GM18867 (cell line): ENCODE data around the gene EAF1.
"Not testable (repeated sequence)": the region's sequence is repeated elsewhere in the genome, so short reads cannot be mapped to it uniquely, and the experiment has no call there.

Source experiments
- ATAC-seq: cut with Tn5 transposase; IDR thresholded peaks from one replicate; pipeline ENCODE4 v1.9.1; 2021; ENCODE audit warnings: mild to moderate bottlenecking, moderate library complexity; ENCODE audit not compliant: unreplicated experiment

The EAF1 gene

DNA sequence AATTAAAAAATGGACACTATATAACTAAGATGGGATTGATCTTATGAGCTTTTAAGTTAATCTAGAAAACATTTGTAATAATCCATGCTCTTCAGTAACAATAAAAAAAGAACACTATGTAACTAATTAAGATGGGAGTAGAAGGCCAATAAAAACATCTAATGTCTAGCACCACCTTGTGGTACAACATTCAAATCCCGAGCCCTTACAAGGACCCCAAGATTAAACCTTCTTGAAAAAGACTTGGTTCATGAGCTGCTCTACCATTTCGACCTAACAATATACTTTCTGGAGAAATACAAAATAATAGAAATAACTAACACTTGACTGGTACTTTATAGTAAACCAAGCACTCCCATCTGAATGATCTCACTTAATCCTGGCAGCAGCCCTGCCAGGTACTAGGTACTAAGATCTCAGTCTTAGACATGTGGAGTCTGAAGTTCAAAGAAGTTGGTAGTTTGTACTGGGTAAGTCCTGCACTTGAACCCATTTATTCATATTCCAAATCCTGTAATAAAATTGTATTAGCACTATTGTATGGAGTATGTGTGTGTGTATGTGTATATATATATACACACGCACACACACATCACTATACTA, 21.8 kb upstream of the EAF1 start:
- ATAC-seq: no peak

GRCh38 chr3:15409239-15409638, 18.2 kb upstream of the EAF1 start:
- no peak for ATAC-seq

- ATAC-seq: no peak
Measured at GRCh38 chr3:15409774-15410173, 17.6 kb upstream of the EAF1 start.

- not testable (repeated sequence) for ATAC-seq
Measured at GRCh38 chr3:15410966-15411365, 16.4 kb upstream of the EAF1 start.

- no peak for ATAC-seq
Measured at GRCh38 chr3:15420871-15421270, 6.5 kb upstream of the EAF1 start.

GRCh38 chr3:15426579-15427118, 749 bp upstream of the EAF1 start:
- no peak for ATAC-seq

- ATAC-seq: no peak
Measured at GRCh38 chr3:15427981-15428380, 583 bp downstream of the EAF1 start.

DNA sequence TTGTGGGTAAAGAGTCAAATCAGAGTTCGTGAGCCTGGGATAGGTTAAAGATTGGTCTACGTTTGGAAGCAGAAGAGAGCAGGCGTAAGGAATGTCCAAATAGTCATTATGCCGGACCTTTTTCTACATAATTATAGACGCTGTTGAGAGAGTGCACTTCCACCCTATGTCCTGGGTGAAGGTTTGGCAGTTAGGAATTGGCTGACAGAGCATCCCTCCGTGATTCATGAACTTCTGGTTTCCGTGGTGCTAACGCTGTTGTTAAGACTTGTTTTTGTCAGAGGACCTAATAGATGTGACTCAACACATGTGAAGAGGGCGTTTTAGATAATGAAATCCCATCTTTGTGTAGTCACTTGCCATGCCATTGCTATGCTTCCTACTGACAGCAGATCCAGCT, 1.1 kb downstream of the EAF1 start:
- ATAC-seq: no peak

GRCh38 chr3:15429080-15429479, 1.7 kb downstream of the EAF1 start:
- ATAC-seq: no peak

- ATAC-seq: no peak
Measured at GRCh38 chr3:15430624-15431023, 3.2 kb downstream of the EAF1 start.

- no peak for ATAC-seq
Measured at GRCh38 chr3:15431256-15431837, 3.9 kb downstream of the EAF1 start.

GRCh38 chr3:15433531-15433930, 6.1 kb downstream of the EAF1 start:
- ATAC-seq: no peak

DNA sequence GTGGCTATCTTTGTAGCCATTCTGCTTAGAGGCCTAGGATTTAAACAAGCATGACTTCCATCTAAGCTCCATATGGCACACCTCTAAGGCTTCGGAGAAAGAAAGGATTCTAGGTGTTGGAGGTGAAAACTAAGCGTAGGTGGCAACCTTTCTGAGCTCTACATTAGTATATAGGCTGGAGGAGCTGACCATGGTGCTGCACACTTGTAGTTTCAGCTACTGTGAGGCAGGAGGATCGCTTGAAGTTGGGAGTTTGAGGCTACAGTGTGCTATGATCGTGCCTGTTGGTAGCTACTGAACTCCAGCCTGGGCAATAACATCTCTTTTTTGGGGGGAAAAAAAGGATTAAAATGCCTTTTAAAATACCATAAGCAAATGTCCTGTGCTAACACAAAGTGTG, 7.4 kb downstream of the EAF1 start:
- ATAC-seq: no peak

DNA sequence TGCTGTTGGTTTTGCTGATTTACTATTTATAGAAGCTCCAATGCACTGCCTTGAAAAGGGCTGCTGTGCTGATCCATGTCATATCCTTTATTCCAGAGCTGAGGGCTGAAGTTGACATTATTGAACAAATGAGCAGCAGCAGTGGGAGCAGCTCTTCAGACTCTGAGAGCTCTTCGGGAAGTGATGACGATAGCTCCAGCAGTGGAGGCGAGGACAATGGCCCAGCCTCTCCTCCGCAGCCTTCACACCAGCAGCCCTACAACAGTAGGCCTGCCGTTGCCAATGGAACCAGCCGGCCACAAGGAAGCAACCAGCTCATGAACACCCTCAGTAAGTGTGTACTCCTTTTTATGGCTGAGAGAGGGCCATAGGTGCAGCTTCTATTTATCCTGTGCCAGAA, 8.8 kb downstream of the EAF1 start:
- ATAC-seq: no peak

DNA sequence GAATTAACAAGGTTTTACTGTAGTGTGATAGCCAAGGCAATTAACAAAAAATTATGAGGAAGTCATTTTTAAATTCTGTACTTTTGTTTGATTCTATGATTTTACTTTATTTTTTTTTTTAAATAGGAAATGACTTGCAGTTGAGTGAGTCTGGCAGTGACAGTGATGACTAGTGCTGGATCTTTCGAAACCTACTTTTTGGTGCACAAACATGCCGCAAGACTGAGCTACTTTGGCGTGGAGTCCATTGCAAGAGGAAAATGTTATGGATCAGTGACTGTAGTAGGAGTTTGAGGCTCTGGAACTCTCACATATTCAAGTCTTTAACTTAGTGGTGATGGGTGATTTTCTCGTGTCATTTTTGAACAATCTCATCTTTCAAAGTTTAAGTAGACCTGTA, 11.6 kb downstream of the EAF1 start:
- no peak for ATAC-seq

DNA sequence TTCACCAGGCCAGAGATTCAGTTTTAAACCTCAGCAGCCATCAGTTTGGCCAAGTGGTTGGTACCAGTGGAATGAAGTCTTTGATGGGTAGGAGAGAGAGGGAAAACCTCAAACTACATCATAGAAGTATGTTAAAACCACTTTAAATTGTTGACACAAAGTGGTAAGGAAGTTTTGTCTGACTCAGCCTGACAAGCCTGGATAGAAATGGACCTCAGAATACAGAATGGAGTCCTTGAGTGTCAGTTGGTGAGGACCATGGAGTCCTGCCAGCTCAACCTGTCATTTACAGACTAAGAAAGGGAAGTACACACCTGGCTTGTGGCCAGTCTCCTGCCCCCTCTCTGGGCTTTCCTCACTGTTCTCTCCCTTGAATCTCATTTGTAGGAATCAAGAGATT, 12.1 kb downstream of the EAF1 start:
- ATAC-seq: no peak

DNA sequence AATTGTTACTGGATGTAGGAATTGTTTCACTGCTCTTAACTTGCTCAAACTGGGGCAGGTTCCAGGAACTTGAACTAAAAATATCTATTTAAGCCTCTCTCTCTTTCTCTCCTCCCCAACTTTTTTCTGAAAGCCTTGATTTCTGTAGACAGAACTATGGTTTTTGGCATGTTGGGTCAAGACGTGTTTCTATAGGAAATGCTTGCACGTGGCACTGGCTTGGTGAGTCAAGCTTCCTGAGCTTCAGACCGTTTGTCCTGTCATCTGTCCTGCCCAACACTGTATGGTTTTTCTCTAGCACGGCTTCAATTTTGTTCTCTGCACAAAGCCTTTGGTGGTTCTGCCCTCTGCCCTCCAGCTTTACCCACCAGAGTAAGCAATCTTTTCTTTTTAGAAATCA, 13.5 kb downstream of the EAF1 start:
- ATAC-seq: no peak

GRCh38 chr3:15443826-15444524, 16.6 kb downstream of the EAF1 start:
- ATAC-seq: no peak

DNA sequence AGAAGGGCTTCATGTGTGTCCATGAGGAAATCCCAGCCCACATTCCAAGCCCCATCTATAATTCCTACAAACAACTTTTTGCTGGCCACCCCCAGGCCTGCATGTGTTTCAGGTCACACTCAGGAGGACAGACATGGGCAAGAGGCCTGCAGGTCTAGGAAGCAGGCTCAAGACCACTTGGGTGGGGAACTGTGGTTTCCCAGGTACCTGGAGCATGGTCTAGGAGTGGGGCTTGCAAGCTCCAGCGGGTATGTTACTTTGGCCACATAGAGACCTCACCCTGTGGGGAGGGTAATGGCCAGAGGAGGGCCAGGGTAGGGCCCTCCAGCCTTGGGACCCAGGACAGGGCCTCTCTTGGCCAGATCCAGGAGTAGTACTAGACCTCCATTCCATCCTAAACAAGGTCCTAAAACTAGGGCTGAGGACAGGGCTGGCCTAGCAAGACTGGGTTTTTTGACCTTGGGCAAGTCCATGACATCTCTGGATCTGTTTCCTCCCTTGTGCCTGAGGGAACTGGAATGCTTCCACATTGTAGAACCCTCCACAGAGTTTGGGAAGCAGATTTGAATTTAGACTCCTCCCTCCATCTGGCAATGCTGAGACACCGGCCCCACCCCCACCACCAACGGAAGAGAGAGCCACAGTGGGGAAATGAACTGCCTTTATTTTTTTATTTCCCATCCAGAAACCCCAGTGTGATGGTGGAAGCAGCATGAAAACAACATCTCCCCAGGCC, 22.3 kb downstream of the EAF1 start:
- ATAC-seq: no peak

DNA sequence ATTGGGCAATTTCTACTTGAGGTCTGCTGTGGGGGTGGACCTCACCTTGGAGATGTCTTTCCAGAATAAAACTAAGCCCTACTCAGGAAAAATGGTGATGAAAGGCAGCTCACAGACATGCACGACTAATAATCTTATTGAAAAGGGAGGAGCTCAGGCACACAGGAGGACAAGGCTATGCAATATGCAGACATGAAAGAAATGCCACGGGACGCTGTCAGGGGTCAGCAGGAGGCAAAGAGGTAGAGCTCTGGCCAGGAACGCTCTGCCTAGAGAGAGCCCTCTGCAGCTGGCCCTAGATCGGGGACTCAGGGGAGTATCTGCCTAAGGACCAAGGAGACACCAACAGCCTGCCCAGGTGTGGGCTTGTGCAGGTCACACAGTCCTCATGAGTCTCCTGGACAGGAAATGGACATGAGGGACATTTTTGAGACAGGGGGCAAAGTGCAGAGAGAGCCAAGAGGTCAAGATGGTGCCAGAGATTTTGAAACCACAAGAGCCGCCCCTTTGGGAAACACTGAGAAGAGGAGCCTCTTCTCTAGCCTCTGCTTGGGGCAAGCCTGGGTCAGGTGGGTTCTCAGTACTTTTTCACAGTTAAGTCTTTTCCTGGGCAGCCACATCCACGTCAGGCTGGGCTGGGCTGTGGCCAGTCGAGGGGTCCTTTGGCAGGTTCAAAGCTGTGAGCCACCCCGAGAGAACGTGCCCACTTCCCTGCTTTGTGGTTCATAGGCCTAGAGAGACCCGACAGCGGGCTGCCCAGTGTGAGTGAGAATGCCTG, 23.2 kb downstream of the EAF1 start:
- ATAC-seq: no peak
